Sigmoid colon (tissue), 4 donors: ENCODE results near the gene STRA8.

Source experiments
- EP300 ChIP-seq, 4 donors: sonication (generic); formaldehyde crosslinking; IDR thresholded peaks; one replicate each; pipeline ENCODE4 v1.6.1; 2017; ENCODE audit warnings: antibody characterized with exemption in 4 of 4
- POLR2A ChIP-seq, 2 donors: fragments of 450-650 bp; IDR thresholded peaks; one replicate each; pipeline ENCODE4 v1.6.1; 2016; ENCODE audit warnings: antibody characterized with exemption in 2 of 2, mild to moderate bottlenecking in 2 of 2, moderate library complexity in 2 of 2
- POLR2AphosphoS5 ChIP-seq, 4 donors: sonication (generic); formaldehyde crosslinking; IDR thresholded peaks; one replicate each; pipeline ENCODE4 v1.6.1; 2017; ENCODE audit warnings: antibody characterized with exemption in 4 of 4

DNA sequence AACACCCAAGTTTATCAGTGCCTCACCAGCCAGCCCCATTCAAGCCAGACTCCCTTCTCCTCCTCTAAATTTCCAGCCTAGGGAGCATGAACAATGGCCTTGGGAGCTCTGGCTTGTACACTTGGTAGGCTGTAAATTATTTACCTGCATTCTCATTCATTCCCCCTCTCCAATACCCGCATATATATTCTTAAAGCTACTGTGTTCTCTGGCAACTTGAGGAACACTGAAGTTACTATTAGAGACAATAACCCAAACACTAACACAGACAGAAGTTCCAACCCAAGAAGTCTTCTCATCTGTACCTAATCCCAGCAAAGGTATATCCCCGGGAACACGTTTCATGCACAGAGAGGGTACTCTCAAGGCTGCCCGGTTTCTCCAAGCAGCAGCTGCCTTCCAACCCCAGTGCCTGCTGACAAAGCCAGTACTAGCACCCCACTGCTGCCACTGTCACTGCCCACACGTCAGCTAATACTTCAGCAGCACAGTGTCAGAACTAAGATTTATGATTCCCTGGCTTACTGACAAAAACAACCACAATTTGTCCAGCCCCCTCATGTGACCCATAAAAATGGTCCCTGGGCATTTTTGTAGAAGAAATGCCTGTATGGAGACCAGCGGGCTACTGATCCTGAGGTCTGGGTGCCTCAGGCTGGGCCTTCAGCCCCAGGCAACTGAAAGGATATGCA, 25.4 kb upstream of the STRA8 start:
- TF ChIP-seq POLR2A (IDR thresholded peaks at IDR 0.05) (no peak), POLR2AphosphoS5 (IDR thresholded peaks at IDR 0.05) (no peak), EP300 (IDR thresholded peaks at IDR 0.05) (no peak)
